KBM-7 (cell line): ENCODE results near the gene EGFL7.

Experiments
- DNase-seq: peaks from one replicate; pipeline ENCODE4 v3.0.0-alpha.2; 2015
- in situ Hi-C: fragments of 300-500 bp; cut with MboI; formaldehyde crosslinking; loops from 2 replicates; pipeline ENCODE4 v1.14.3; 2020; ENCODE audit warnings: low sequenced_read_pairs, low pct_unique_long_range_greater_than_20kb, mixed read lengths

Gene EGFL7

DNA sequence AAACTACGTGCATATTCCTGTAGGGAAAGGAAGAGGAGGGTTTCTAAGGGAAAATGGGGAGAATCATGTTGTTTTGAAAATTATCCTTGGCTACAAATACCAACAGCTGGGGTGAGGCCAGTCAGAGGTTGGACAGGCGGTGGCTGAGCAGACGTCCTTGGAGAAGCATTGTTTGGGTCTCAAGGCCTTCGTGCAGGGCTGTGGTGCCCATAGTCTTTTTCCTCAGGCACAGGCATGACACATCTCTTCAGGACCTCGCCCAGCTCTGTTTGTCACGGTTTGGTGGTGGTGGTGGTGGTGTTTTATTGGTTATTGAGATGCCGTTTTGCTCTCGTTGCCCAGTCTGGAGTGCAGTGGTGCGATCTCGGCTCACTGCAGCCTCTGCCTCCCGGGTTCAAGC is 27.8 kb upstream of the EGFL7 start:
- in situ Hi-C loops: no loop called here
- no peak for DNase-seq

DNA sequence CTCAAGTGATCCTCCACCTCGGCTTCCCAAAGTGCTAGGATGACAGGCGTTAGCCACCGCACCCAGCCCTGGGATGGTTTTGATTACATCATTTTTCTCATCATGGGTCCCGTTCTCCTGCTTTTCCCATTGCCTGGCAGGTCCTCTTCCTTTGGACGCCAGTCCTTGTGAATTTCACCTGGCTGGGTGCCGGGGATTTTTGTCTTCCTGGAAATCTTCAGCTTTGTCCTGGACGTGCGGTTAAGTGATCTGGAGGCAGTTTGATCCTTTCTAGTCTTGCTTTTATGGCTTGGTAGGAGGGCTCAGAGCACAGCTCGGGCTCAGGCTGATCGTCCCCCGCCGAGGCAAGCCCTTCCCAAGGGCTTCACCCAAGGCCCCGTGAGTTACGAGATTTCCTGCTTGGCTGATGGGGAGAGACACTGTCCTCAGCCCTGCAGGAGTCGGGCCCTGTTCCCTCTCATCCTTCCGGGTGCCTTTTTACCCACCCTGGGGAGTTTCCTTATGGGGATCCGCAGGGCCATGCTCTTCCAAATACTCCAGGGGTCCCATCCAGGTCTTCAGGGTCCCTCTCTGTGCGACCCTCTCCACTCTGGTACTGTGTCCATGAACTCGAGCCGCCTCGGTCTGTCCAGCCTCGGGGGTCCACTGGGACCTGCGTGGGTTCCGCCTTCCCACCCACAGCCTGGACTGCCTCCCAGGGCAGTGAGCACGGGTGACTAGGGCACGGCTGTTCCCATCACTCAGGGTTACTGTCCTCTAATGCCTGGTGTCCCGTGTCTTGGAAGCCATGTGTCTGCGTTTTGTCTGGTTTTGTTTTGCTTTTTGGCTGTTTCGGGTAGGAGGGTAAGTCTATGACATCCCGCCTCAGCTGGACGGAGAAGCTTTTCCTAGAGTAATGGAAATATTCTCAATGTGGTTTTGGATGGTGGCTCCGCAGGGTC is 22.3 kb upstream of the EGFL7 start:
- no peak for DNase-seq
- in situ Hi-C loops: no loop called here

DNA sequence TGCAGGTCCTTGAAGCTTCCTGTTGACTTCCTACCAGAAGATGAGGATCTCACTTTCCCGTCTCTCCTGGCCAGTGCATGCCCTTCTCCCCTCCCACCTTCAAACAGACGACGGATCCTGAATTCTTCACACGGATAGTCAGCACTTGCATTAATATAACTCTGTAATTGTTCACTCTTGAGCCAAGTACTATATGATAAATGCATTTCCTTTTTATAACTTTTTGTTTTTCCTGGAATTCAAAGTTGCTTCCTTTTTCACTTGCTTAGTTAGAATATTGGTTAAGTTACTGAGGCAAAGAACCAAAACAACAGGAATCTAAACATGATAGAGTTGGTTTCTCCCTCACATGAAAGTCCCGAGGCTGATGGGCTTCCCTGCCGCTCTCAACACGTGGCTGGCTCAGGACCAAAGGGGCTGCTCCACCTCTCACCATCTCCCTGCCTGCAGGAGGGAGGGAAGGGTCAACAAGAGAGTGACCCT is 20.2 kb upstream of the EGFL7 start:
- in situ Hi-C loops: no loop called here

DNA sequence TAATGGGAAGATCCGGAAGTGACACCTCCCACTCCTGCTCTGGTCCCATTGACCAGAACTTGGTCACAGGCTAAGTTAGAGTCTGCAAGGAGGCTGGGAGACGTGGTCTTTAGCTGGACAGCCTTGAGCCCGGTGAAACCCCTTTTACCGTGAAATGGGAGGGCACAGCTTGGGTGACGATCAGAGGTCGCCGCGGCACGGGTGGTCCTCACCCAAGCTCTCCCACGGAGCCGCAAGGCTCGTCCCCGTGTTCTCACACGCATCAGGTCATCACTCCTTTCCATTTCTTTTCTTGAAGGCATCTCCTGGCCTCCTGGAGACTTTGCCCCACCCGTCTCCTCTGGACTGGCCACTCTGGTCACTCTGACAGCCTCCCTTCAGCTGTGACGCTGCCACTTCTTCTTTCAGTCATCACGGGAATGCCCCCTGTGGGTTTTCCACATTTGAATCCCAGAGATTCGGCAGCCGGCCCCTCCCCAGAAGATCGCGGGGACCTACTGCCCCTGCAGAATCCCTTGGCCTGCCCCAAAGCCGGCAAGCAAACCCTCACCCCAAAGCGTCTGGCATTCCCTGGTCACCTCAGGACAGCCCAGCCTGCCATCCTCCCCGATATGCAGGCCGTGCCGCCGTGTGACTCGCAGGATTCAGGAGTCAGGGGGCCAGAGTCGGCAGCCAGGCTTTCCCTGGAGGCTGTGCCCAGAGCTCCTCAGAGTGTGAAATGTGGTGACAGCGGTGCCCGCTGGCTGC is 18.9 kb upstream of the EGFL7 start:
- in situ Hi-C loops: no loop called here

More for the DNA sequence above, 20.2 kb upstream of the EGFL7 start:
- no peak for DNase-seq

DNA sequence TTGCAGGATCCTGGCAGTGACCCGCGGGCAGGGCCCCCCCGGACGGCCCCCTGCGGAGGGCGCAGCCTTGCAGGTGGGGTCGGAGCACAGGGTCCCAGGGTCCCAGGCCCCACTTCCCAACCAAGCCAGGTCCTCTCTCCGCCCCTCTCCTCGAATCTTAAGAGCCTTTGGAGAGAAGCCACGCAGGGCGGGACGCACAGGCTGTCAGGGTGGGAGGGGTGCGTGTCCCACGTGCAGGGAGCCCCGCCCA is 18.4 kb upstream of the EGFL7 start:
- no peak for DNase-seq

More for the DNA sequence above, 18.9 kb upstream of the EGFL7 start:
- DNase-seq: no peak

DNA sequence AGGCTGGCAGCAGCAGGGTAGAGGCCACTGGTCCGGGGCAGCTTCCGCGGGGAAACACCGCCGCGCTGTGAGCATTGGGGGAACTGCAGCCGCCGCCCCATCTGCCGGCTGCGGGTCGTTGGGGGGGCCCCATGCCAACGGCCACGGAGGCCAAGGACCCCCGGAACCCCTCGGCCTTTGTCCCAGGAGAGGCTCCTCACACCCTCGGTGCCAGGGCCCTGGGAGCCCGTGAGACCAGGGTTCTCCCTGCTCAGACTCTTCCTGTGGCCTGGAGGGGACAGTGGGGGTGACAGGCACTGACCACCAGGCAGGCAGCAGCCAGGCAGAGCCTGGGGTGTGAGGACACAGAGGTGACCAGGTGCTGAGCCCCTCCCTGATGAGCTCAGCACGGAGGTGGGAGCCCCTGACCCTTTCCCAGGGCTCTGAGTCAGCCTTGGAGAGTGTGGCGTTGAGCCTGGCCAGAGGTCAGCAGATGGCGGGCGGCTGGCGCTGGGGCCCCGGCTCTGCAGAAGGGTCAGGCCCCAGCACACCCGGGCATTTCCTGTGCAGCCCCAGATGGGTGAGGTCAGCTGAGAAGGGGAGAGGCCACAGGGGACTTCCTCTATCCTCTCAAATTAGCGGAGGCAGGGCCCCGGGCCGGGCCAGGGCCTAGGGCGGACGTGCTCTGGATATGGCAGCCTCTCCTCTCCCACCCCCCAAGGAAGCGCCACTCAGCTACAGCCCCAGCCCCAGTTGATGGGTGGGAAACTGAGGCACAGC is 17.9 kb upstream of the EGFL7 start:
- in situ Hi-C loops: no loop called here
- peak; percentile 83 for DNase-seq

More for the DNA sequence above, 18.4 kb upstream of the EGFL7 start:
- in situ Hi-C loops: no loop called here

DNA sequence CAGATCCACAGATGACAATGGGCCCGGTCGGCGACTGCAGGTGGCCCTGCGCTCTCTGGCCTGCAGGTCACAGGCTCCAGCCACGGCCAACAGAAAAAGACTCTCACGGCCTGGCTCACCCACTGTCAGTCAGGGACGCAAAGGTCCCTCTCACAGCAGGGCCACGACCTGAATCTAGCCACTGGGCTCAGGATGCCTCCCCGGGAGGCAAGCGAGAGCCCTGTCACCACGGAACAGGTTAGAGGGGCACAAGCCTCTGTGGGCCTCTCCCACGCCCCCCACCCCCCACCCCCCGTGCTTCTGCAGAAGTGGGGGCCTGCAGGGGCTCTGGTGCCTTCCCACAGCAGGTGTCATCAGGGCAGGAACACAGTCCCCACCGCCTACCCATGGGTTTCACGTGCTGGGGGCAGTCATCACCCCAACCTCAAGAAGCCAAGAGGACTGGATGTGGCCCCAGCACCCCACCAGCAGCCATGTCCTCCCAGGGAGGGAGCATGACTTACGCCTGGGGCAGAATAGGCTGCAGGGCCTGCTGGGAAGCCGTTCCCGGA is 17.3 kb upstream of the EGFL7 start:
- DNase-seq: no peak
- in situ Hi-C loops: no loop called here

DNA sequence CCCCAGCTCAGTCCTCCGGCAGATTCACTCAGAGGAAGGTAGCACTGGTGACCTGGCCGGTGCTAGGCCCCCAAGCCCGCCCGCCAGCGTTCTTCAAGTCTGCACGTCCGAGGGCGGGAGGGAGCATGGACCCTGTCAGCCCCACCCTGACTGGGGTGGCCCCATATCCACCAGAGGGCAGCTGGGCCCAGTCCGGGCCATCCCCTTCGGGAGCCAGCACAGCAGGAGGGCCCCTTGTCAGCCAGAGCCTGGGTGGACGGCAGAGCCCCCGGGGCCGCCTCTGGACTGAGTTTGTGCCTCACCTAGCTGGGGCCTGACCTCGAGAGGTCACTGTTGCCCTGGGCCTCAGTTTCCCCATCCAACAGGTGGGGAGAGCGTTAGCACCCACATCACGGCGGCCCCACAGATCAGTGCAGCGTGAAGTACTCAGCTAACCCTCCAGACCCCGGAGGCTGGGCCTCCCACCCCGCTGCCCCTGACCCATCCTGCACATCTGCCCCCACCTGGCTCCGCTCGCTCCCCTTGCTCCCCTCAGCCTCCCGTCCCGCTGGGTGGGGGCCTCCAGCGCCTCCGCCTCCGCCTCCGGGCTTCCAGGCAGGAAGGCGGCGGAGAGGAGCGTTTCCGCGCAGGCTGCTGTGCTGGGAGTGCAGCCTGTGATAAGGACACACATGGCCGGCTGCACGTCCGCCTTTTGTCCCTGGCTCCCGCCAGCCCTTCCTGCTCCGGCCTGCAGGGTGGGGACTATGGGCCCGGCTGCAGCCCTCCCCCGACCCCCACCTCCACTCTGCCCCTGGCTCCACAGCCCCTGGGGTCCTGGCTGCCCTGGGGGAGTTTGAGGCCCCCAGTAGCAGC is 16.6 kb upstream of the EGFL7 start:
- peak; percentile 87 for DNase-seq
- in situ Hi-C loops: no loop called here

DNA sequence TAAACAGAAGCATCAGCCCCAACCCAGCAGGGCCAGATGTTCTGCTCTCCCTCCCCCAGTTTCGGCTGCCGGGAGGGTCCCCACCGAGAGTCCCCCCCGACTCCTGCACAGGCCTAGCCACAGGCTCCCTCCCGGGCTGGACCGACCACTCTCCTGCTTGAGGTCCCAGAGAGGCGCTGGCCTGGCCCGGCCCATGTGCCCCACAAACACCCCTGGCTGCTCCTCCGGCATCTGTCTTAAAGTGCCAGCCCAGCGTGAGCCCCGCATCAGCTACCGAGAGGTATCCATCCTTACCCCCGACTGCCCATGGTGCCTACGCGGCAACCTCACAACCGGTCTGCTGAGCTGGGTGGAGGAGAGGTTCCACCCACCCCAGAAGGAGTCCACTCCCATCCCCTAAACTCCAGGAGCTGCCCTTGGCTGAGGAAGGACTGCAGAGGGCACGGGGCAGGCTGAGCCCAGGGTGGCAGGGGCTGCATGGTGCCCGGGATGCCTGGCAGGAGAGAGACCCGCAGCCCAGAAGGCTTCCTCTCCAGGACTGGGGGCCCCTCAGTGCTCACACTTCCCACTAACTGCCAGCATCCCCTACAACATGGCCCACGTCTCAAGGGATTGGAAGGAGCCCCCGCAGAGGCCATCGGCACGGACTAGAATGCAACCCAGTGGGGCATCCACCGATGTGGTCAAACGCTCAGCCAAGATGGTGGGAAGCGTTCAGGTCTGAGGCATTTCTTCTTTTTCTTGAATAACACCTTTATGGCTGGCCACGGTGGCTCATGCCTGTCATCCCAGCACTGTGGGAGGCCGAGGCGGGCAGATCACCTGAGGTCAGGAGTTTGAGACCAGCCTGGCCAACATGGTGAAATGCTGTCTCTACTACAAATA is 15.6 kb upstream of the EGFL7 start:
- in situ Hi-C loops: no loop called here

DNA sequence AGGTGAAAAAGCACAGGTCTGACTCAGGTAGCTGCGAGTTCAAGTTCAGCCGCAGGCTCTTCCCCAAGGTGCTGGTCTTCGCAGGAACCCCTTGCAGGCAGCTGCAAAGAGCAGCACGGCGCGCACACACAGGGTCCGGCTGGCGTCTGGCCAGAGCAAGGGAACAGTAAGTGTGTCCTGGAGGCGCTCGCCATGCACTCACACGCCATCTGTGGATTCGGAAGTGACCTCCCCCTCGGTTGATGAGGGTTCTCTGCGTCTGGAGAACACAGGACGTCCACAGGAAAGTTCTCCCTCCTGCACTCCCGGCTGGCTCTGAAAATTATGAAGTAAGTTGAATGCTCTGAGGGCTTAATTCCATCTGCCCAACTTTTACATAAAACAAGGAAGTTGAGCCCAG is 14.0 kb upstream of the EGFL7 start:
- in situ Hi-C loops: no loop called here
- peak; percentile 92 for DNase-seq

More for the DNA sequence above, 15.6 kb upstream of the EGFL7 start:
- DNase-seq: no peak

DNA sequence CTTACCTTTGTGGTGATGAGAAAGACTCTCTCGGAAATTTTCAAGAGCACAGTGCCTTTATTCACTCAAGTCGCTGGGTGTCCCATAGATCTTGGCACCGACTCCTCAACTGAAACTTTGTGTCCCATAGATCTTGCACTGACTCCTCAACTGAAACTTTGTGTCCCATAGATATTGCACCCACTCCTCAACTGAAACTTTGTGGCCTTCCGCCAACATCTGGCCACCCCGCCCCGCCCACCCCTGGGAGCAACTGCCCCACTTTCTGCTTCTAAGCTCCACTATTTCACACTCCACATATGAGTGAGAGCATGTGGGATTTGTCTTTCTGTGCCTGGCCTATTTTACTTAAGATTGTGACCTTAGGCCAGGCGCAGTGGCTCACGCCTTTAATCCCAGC is 12.7 kb upstream of the EGFL7 start:
- no peak for DNase-seq
- in situ Hi-C loops: no loop called here

DNA sequence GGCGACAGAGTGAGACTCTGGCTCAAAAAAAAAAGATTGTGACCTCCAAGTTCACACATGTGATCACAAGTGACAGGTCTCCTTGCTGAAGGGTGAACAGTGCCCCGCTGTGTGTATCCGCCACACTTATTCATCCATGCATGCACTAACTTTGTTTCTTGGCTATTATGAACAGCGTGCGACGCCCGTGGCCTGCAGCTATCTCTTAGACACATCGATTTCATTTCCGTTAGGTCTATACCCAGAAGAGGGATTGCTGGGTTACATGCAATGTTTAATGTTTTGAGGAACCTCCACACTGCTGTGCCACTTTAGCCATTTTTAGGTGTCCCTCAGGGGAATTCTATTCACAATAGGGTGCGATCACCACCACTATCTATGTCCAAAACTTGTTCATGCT is 12.1 kb upstream of the EGFL7 start:
- peak; percentile 96 for DNase-seq
- in situ Hi-C loops: no loop called here

DNA sequence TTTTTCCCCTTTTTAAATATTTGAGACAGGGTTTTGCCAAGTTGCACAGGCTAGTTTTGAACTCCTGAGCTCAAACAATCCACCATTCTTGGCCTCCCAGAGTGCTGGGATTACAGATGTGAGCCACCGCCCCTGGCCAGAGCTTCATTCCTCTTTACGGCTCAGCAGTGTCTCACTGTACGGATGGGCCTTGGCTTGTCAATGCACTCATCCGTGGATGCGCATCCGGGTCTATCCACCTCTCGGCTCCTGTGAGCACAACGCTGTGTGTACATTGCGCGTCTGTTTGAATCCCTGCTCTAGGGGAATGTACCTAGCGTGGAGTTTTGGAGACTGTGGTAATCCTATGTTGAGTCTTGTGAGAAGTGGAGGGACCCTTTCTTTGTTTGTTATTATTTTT is 10.9 kb upstream of the EGFL7 start:
- DNase-seq: no peak
- in situ Hi-C loops: no loop called here

DNA sequence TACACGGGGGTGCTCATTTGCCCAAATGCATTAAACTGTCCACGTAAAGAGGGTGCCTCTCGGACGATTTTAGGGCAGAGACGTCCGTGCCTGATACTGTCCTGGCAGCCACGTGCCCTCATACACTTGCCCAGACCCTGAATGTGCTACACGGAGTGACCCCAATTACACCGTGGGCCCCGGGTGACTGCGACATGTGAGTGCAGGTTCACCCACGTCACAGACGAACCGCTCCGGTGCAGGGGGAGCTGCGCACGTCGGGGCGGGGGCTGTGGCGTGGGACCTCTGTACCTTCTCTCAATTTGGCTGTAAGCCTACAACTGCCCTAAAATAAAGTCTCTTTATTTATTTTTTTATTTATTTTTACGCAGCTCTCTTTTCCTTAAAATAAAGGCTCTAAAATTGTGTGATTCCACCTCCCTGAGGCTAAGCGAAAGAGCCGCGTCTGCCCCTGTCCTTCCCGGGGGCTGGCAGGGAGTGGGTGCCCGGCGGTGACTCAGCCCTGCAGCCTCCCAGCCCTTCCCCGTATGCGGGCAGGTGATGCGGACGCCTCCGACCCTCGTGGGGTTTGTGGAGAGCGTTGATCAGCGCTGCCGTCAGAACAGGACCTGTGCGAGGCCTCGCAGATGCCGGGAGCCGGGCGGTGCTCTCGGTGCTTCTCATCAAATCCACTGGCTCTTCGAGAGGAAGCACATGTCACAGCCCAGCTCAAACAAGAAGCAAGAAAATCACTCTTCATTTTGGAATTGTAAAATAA is 9.2 kb upstream of the EGFL7 start:
- in situ Hi-C loops: no loop called here
- no peak for DNase-seq

DNA sequence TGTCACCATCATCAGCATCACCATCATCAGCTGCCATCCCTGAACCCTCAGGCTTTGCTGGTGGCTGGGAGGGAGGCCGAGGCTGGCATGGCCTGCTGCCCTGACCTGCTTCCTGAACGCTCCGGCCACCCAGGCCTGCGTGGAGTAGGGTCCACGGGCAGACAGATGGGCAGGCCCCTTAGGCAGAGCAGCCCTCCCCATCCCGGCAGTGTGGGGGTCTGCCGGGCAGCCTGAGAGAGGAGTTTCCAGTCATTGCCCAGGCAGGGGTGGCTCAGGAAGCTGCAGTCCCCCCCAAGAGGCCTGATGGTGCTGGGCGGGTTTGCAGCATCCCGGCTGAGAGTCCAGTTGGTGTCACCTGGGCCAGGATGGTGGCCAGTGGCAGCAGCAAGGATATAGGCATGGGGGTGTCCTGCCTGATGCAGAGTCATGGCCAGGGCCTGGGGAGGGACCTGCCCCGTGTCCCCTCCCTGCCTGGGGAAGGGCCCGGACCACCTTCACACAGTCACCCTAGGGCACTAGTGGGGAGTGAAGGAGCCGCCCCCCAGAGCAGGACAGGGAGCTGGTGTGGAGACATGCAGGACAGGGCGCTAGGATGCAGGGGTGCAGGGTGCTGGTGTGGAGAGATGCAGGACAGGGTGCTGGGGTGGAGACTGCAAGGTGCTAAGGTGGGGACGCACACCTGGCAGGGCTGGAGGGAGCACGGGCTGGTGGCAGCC is 7.7 kb upstream of the EGFL7 start:
- in situ Hi-C loops: no loop called here

DNA sequence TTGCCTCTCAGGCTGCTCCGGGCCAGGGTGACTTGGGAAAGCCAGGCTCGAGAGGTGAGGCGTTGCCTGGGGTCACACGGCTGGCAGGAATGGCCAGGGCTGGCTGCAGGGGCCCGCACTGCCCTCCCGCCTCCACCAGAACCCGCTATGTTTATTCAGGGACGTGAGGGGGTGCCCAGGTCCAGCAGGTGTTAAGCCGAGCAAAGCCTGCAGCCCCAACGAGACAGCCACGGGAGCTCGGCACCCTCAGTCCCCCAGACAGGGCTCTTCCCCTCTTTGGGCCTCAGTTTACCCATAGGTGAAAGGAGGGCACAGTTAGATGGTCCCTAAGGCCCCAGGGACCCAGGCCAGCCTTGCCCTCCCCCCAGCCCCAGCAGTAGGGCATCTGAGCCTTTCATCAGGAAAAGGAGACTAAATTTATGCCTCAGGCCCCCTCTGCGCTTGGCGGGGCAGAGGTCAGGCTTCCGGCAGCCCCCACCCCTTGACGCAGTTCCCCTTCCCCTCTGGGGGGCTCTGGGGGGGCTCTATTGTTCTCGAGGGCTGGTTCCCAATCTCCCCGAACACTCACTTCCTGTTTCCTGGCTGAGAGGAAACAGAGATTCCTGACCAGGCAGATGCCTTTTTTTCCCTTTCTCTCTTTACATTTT is 7.1 kb upstream of the EGFL7 start:
- DNase-seq: peak; percentile 94
- in situ Hi-C loops: no loop called here

More for the DNA sequence above, 7.7 kb upstream of the EGFL7 start:
- no peak for DNase-seq
